PC-9 (cell line): ENCODE results near the gene COMMD2. TPM values are rescaled to one million over a fixed set of nuclear protein-coding genes. Genes with fewer than 3 reads are reported as not detected.

Experiments
- BruUV-seq: library from RNA; stranded (reverse); fragments of 400-500 nt; replicated peaks from 2 replicates; lab custom pipeline; 2021; lab: Mats Ljungman, UMichigan
- CTCF ChIA-PET: fragments of 300-600 bp; sonication (Branson Sonifier 250); formaldehyde crosslinking; loops from one replicate; lab custom pipeline; 2022; ENCODE audit warnings: antibody characterized with exemption; lab: Charles Lee
- POLR2A ChIA-PET: fragments of 300-600 bp; sonication (Branson Sonifier 250); formaldehyde crosslinking; loops from one replicate; lab custom pipeline; 2022; ENCODE audit warnings: antibody characterized with exemption; ENCODE audit not compliant: unreplicated experiment; lab: Charles Lee
- DNase-seq, 2 experiments: peaks; one replicate each; pipeline versions ENCODE4 v3.0.0 to v3.0.0-alpha.2; 2015 to 2022; ENCODE audit warnings: mixed read lengths in 1 of 2
- H2AFZ ChIP-seq: fragments of 200-600 bp; sonication (generic); 2 replicates; pipeline ENCODE4 v1.8.1; 2017; ENCODE audit warnings: antibody characterized with exemption
- H3F3A ChIP-seq: fragments of 200-600 bp; sonication (generic); 2 replicates; pipeline ENCODE4 v1.8.1; 2017; ENCODE audit warnings: antibody characterized with exemption, mild to moderate bottlenecking, low read depth; ENCODE audit not compliant: insufficient read depth
- H3K27ac ChIP-seq: fragments of 200-600 bp; sonication (generic); 2 replicates; pipeline ENCODE4 v1.6.1; 2016; ENCODE audit warnings: mixed run types
- H3K27me3 ChIP-seq: fragments of 200-600 bp; sonication (generic); 2 replicates; pipeline ENCODE4 v1.6.1; 2016; ENCODE audit warnings: low read depth, mixed run types; ENCODE audit not compliant: insufficient read depth
- H3K36me3 ChIP-seq: fragments of 200-600 bp; sonication (generic); 2 replicates; pipeline ENCODE4 v1.6.1; 2016; ENCODE audit warnings: low read depth, mixed run types
- H3K4me1 ChIP-seq: fragments of 200-600 bp; sonication (generic); replicated peaks from 2 replicates; pipeline ENCODE4 v1.6.1; 2016; ENCODE audit warnings: mixed run types; ENCODE audit not compliant: insufficient read depth
- H3K4me2 ChIP-seq: fragments of 200-600 bp; sonication (generic); 2 replicates; pipeline ENCODE4 v1.6.1; 2017; ENCODE audit warnings: mixed run types
- H3K4me3 ChIP-seq: fragments of 200-600 bp; sonication (generic); 2 replicates; pipeline ENCODE4 v1.6.1; 2016; ENCODE audit warnings: mixed run types
- H3K79me2 ChIP-seq: fragments of 200-600 bp; sonication (generic); 2 replicates; pipeline ENCODE4 v1.6.1; 2017; ENCODE audit warnings: low read depth, mixed run types
- H3K9me2 ChIP-seq: fragments of 200-600 bp; sonication (generic); 2 replicates; pipeline ENCODE4 v1.8.1; 2017; ENCODE audit warnings: mild to moderate bottlenecking; ENCODE audit not compliant: insufficient read depth
- H3K9me3 ChIP-seq: fragments of 200-600 bp; sonication (generic); 2 replicates; pipeline ENCODE4 v1.8.1; 2016; ENCODE audit warnings: low read depth; ENCODE audit not compliant: insufficient read depth
- H4K20me1 ChIP-seq: fragments of 200-600 bp; sonication (generic); 2 replicates; pipeline ENCODE4 v1.8.1; 2017; ENCODE audit not compliant: insufficient read depth
- EZH2 ChIP-seq: fragments of 200-600 bp; sonication (generic); IDR thresholded peaks from 2 replicates; pipeline ENCODE4 v1.8.0; 2017; ENCODE audit warnings: antibody characterized with exemption, low read depth
- intact Hi-C: fragments of 100-400 bp; cut with micrococcal nuclease; formaldehyde crosslinking; loops from one replicate; pipeline ENCODE4 v1.10.0; 2022; ENCODE audit not compliant: unreplicated experiment
- total RNA-seq: library from RNA; stranded (reverse); gene quantifications from 2 replicates; pipeline ENCODE4 v1.2.3, GENCODE V29; 2021
- TF ChIP-seq, protein P1 (sequence below): fragments of 200-600 bp; sonication (generic); conservative IDR thresholded peaks from 2 replicates; pipeline ENCODE4 v1.6.1; 2017; ENCODE audit warnings: mixed run types, antibody characterized with exemption, mild to moderate bottlenecking, moderate library complexity

COMMD2 gene
- total RNA-seq, 1 experiment from 2014 or later: 58.2 TPM

DNA sequence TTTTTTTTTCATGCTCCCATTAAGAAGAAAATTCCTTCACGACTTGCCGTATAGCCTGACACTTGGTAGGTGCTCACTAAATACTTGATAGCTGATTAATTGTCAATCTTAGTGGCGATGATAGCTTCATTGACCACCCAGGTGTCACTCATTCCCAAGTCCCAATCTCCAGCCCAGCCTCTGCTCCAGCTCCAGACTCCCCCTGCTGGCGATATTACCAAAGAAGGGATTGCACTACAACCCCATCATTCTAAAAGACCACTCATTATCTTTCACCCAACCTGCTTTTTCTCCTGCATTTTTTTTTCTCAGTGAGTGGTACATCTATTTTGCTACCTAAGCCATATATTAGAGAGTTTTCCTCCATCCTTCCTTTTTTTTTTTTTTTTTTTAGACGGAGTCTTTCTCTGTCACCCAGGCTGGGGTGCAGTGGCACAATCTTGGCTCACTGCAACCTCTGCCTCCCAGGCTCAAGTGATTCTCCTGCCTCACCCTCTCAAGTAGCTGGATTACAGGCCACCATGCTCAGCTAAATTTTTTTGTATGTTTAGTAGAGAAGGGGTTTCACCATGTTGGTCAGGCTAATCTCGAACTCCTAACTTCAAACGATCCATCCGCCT, 19.5 kb upstream of the COMMD2 start:
- Histone ChIP-seq H4K20me1 (no peaks in the 10 kb centered on the region), H3K79me2 (no peaks in the 10 kb centered on the region), H2AFZ (no peak overlapping the region), H3K27me3 (no peaks in the 10 kb centered on the region), H3K4me1 (no peaks in the 10 kb centered on the region), H3K36me3 (no peaks in the 10 kb centered on the region), H3K4me2 (no peak overlapping the region), H3K9me2 (0 out of 2 replicates have a peak, but pooled peaks cover 4% of the 10 kb centered on the region), H3K4me3 (no peak overlapping the region), H3F3A (no peaks in the 10 kb centered on the region), H3K27ac (no peak overlapping the region), H3K9me3 (no peaks in the 10 kb centered on the region)
- CTCF ChIA-PET: interaction anchor here (0.6 to 4.0 kb wide), 12 partner anchors 8 to 445 kb away, joined by 3 to 24 read pairs (median 4); no protein-coding TSS in a partner anchor
- TF ChIP-seq EZH2: no peak
- TF ChIP-seq, protein P1, sequence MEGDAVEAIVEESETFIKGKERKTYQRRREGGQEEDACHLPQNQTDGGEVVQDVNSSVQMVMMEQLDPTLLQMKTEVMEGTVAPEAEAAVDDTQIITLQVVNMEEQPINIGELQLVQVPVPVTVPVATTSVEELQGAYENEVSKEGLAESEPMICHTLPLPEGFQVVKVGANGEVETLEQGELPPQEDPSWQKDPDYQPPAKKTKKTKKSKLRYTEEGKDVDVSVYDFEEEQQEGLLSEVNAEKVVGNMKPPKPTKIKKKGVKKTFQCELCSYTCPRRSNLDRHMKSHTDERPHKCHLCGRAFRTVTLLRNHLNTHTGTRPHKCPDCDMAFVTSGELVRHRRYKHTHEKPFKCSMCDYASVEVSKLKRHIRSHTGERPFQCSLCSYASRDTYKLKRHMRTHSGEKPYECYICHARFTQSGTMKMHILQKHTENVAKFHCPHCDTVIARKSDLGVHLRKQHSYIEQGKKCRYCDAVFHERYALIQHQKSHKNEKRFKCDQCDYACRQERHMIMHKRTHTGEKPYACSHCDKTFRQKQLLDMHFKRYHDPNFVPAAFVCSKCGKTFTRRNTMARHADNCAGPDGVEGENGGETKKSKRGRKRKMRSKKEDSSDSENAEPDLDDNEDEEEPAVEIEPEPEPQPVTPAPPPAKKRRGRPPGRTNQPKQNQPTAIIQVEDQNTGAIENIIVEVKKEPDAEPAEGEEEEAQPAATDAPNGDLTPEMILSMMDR: peak; percentile 85
- intact Hi-C loops: loop anchor here (5.0 kb wide), 1 partner anchor 259 kb away; no protein-coding TSS in a partner anchor
- peak in 1 of 2 experiments; percentile 43 for DNase-seq
- POLR2A ChIA-PET: interaction anchor here (0.6 to 0.7 kb wide), 2 partner anchors 196 to 489 kb away, joined by 14 to 16 read pairs; no protein-coding TSS in a partner anchor
- no TSS peak for BruUV-seq

DNA sequence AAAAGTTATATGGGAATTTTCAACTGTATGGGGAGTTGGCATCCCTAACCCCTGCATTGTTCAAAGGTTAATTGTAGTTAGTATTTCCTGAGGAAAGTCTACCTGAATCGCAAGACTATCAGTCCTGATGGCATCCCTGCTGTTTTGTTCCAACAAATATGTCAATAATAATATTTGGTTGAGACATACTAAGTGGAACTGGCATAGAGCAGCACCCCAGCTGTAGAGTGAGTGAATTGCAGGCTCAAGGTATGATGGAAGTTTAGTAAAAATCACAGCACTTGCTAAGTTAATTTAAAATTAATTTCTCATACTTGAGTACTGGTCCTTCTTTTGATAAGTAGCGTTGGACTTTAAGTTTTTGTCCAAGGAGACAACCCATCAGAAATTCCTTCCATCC, 18.0 kb upstream of the COMMD2 start:
- TF ChIP-seq EZH2: no peak
- TF ChIP-seq, protein P1: no peak
- H2AFZ ChIP-seq: no peak overlapping the region
- H3F3A ChIP-seq: no peaks in the 10 kb centered on the region
- BruUV-seq: no TSS peak
- no peaks in the 10 kb centered on the region for H3K36me3 ChIP-seq
- no peaks in the 10 kb centered on the region for H3K27me3 ChIP-seq
- ChIA-PET POLR2A (interaction anchor here (0.6 kb wide), 2 partner anchors 15 to 164 kb away, joined by 3 to 9 read pairs; no protein-coding TSS in a partner anchor), CTCF (interaction anchor here (4.0 kb wide), 1 partner anchor 38 kb away, joined by 24 read pairs; no protein-coding TSS in a partner anchor)
- intact Hi-C loops: loop anchor here (5.0 kb wide), 1 partner anchor 258 kb away; no protein-coding TSS in a partner anchor
- 0 out of 2 replicates have a peak, but pooled peaks cover 4% of the 10 kb centered on the region for H3K9me2 ChIP-seq
- no peak overlapping the region for H3K27ac ChIP-seq
- H3K79me2 ChIP-seq: no peaks in the 10 kb centered on the region
- H3K4me3 ChIP-seq: no peak overlapping the region
- no peaks in the 10 kb centered on the region for H3K4me1 ChIP-seq
- H4K20me1 ChIP-seq: no peaks in the 10 kb centered on the region
- H3K9me3 ChIP-seq: no peaks in the 10 kb centered on the region
- H3K4me2 ChIP-seq: no peak overlapping the region
- DNase-seq: no peak

DNA sequence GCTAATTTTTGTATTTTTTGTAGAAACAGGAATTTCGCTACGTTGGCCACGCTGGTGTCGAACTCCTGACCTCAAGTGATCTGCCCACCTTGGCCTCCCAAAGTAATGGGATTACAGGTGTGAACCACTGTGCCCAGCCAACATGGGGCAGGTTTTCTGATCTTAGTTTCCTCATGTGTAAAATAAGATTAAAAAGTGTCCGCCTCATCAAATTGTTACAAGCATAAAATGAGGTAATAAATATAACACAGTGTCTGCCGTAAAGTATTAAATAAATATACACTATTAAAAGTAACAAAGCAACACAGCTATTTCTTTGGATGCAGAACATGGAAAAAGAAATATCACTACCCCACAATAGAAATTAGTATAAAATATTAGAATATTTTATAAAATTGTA, 16.4 kb upstream of the COMMD2 start:
- TF ChIP-seq EZH2: no peak
- TF ChIP-seq, protein P1: no peak
- Histone ChIP-seq H3K27me3 (no peaks in the 10 kb centered on the region), H3K79me2 (no peaks in the 10 kb centered on the region), H3K27ac (no peak overlapping the region), H3K9me2 (0 out of 2 replicates have a peak, but pooled peaks cover 4% of the 10 kb centered on the region), H4K20me1 (no peaks in the 10 kb centered on the region), H3K9me3 (no peaks in the 10 kb centered on the region), H3F3A (no peaks in the 10 kb centered on the region), H3K4me1 (no peaks in the 10 kb centered on the region), H3K4me2 (no peak overlapping the region), H2AFZ (no peak overlapping the region), H3K4me3 (no peak overlapping the region), H3K36me3 (no peaks in the 10 kb centered on the region)
- POLR2A ChIA-PET: no interaction called here
- BruUV-seq: no TSS peak
- intact Hi-C loops: loop anchor here (5.0 to 10.0 kb wide), 2 partner anchors 166 to 414 kb away; no protein-coding TSS in a partner anchor
- CTCF ChIA-PET: no interaction called here
- DNase-seq: no peak
